NCI-H510A treated with DMSO at 0.1 percent for 48 hours (cell line): ENCODE measurements around the gene SLCO2A1.

Source experiments
- DNase-seq: peaks from one replicate; lab custom pipeline; 2025; lab: John Stamatoyannopoulos, UW

The SLCO2A1 gene

DNA sequence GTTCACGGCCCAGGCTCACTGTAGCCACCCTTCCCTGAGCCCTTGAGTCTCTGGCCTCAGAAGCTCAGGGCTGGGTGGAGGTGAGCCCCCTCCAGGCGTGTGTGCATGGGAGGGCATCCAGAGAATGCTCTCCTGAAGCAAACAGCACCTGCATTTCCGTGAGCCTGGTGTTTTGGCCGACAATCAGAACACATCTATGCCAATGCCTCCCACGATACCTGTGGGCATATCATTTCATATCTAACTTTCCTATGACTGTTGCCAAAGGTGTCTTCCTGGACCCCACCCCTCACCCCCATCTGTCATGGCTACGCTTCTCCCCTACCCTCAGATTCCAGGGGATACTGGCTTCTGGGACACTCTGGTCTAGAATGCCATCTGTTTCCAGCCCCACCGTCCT is 80.7 kb downstream of the SLCO2A1 start:
- DNase-seq: no peak

DNA sequence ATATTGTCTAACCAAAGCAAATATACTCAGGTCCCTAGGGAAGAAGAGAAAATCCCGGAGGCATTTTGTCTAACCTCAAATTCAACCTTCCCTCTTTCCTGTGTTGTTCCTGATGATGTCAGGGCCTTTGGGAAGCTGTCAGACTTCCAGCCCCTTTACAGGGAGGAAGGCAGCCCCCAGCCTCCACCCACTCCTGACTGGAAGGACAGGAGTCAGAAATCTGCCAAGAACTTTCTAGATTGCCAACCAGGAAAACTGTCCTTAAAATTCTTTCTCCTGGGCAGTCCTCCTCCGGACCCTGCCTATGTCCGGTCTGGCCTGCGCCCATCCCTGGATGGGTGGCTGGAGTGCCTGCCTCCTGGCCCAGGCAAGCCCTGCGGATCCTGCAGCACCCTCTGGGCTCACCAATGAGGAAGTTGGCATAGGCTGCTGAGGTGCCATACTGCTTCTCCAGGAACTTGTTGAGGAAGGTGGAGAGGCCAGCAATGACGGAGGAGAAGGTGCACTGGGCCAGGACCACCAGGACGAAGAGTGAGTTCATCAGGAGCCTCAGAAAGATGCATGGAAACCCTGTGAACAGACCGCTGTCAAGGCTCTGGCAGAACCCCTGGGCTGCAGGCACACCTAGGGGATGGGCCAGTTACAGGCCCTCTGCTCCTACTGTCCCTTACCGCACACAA is 81.5 kb downstream of the SLCO2A1 start:
- no peak for DNase-seq

DNA sequence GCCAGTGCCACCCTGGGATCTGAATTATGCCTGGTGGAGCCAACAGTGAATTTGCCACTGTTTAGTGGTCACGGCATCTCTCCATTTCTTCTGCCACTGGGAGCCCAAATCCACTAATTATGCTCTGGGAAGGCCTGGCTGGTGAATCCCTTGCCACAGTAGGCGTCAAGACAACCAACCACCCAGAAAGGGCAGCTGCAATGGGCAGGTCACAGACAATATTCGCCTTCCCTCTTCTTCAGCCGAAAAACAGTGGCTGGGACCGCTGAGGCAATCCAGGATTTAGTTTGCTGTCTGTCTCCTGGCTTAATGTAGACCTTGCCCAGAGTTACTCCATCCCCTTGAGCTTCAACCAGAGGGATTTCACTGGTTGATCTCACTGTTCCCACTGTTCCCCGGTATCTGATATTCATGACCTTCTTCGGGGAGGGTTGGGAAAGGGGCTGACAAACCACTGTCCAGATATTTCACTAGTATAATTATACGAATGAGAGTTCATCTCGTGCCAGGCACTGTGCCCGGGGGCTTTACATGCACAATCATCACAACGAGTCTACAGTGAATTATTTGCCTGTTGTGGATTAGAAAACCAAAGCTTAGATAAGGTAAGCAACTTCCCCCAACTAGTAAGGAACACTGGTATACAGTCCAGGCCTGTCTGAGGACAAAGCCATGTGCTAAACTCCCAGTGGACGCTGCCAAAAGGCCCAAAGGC is 84.2 kb downstream of the SLCO2A1 start:
- no peak for DNase-seq

DNA sequence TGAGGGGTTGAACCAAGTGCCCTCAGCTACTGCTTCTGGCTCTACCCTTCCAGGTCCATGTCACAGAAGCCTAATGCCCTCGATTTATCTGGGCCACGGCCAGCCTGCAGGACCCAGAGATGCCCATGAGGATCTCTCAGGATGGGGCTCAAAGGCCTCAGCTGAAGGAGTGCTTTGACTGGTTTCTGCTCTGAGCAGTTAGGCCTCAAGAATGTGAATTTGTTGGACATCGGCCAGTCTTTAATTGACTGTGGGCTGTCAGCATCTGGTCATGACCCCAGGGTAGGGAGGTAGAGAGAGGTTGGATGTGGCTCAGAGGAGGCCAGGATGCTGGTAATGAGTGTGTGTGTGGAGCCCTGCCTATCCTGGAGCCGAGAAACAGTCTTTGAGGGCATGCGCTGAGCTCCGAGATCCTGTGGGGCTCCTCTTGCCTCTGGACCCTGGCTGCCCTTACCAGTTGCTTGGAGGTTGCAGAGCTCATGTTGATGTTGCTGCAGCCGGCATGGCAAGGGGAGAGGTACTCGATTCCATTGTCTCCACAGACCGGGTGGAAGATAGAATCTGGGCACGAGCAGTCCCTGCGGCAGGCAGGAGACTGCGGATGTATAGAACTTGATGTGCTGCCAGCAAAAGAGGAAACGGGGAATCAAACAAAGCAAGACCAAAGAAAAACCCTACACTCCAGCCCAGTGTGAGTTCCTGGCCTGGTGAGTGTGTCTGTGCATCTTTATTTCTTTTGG is 84.9 kb downstream of the SLCO2A1 start:
- no peak for DNase-seq

DNA sequence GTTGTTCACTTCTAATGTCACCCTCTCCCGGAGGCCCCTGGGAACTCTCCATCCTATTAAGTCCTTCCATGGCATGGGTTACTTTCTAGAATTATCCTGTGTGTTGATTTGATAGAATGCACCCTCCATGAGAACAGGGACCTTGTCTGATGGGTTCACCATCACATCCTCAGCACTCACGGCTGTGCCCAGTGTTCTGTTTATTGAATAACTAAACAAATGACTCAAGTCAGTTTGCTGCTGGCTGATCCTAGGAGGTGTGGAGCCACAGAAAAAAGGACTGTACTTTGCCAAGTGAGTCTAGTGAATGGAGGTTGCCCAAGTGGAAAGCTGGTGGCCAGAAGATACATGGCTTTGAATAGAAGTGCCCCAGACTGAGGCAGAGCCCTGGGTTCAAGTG is 85.5 kb downstream of the SLCO2A1 start:
- DNase-seq: no peak

DNA sequence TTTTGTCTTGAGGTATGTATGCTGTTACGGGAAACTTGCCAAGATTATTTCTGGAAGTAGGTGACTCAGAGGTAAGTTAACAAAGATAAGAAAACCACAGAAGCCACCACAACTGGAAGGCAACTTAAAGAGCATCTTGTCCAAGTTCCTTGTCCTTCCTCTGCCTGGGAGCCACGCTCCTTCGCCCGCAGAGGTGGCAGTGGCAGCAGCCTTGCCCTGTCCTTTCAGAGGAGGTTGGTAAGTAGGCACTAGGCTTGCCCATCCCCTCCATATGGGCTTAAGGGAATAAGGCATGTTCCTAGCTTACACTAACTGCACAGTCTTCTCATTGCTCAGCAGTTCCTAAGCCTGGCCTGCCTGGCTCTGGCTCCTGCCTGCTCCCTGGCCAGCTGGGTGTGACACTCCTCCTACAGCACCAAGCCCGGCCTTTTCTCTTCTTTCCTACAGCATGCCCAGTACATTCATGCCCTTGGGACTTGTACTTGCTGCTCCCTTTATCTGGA is 86.0 kb downstream of the SLCO2A1 start:
- DNase-seq: no peak

DNA sequence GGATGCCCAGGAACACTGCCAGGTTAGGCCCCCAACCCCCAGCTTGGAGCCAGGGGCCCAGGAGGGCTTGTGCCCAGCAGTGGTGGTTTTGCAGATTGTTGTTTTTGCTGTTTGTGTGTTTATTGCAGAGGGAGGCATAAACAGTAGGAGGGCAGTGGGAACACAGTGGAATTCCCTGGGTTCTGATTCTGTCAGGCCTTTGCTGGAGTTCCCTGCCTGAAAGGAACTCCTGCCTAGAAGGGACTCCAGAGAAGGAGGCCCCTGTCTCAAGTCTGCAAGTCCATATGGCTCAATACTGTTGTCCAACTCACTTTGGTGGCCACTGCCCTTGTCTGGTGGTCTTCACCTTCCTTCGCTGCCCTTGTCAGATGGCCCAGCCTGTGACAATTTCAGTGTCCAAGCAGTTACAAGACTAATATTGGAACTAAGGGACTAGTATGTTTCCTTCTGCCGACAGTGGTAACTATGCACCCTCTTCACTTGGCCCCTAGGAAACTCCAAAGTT is 86.6 kb downstream of the SLCO2A1 start:
- DNase-seq: no peak

DNA sequence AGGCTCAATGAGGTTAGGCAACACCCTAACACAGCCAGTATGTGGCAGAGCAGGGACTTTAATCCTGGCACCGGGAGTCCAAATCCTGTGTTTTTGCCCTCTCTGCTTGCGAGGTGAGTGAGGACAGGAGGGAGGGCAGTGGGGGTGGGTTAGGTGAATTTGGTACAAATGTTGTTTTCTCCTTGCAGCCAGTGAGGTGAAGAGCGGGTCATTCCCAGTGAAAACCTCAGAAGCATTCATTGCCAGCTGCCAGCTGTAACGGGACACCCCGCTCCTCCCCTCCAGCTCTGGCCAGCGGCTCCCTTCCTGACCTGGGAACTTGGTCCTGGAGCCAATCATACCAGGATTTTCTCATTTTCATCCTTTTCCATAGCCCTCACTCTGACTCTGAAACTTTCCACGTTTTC is 88.3 kb downstream of the SLCO2A1 start:
- no peak for DNase-seq

DNA sequence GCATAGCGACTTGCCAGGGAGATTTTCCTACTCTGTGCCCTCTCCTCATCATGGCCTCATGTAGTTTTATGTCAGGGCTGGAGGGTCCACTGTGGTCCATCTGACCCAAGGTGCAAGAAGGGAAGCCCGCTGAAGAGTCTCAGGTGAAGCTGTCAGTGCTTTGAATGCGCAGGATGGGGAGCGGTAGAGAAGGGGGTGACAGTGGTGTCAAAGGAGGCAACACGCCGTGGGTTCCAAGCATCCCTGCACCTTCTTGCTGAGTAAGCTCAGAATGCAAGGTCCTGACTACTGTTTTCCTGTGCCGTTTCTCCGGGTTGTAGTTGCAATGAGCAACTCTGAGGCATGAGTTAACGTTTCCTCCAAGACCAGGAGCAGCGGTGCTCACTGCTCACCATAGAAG is 89.2 kb downstream of the SLCO2A1 start:
- DNase-seq: no peak

DNA sequence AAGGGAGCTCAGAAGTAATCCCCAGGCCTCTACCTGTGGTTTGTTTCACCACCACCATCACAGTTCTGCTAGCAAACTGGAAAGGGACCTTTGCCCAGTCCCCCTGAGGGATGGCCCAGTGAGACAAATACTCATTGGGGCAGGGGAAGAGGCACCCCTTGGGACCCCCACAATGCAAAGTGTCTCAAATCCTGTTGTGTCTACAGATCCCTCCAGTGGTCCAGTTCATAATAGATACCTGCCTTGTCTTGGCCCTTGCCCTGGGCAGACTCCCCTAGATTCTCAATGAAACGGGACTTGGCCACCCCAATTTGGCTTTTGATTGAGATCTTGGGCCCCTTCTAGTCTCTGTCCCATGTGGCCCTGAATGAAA is 90.3 kb downstream of the SLCO2A1 start:
- no peak for DNase-seq

DNA sequence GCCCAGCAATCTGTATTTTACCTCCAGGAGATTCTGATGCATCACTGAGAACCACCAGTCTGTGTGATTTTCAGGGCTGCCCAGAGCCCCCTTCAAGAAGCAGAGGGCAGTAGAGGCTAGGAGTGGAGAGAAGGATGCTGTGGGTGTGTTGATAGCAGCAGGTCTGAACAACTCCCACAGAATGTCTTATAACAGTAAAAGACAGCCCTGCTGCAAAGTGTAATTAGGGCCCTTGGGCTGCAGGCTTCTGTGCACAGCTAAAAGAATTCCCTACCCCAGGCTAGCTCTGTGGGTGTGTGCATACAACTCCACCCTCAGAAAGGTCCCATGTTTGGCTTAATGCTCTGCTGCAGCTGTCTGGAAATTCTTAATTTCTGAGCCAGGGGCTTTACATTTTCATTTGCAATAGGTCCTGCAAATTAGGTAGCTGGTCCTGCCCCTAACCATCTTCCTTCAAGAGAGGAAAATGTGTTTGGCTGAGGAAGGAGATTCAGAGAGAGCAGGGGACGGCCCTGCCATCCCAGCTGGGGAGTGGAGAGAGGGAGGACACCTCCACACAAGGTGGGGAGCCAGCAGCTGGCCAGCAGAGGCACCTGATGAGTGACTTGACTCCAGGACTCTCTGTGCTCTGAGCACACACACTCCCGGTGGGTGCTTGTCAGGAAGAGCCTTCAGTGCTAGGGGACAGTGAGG is 90.8 kb downstream of the SLCO2A1 start:
- no peak for DNase-seq

DNA sequence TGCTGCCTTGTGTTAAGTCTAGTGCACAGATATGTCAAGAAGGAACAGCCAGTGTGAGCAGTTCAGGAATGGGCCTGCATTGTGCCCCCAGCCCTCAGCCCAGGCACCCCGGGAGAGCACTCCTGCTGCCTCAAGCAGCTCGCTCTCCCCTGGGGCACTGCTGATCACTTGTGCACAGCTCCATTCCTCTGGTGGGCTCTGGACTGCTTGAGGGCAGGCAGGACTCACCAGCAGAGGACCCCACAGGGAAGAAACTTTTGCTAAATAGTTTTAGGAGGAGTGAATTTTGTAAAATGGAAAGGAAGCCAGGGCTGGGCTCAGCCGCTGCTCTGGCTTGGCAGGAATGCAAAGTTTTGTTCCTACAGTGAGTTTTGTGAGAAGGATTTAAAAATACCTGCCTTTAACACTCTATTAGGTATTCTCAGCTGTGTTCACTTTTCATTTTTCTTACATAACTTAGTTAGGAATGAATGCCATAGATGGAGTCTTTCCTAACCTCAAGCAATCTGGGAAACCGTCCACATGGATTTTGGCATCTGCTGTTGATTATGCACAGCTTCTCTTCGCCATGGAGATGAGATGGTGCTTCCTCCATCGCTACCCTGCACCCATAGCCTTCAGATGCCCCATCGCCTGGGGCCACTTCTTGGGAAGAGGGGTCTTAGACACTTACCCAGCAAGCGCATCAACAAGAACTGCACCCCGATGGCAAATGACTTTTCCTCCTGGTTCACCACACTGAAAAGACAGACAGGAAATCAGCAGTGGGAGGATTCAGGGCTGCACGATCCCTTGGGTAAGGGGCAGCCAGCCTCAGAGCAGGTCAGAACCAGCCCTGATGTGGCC is 91.7 kb downstream of the SLCO2A1 start:
- DNase-seq: no peak

DNA sequence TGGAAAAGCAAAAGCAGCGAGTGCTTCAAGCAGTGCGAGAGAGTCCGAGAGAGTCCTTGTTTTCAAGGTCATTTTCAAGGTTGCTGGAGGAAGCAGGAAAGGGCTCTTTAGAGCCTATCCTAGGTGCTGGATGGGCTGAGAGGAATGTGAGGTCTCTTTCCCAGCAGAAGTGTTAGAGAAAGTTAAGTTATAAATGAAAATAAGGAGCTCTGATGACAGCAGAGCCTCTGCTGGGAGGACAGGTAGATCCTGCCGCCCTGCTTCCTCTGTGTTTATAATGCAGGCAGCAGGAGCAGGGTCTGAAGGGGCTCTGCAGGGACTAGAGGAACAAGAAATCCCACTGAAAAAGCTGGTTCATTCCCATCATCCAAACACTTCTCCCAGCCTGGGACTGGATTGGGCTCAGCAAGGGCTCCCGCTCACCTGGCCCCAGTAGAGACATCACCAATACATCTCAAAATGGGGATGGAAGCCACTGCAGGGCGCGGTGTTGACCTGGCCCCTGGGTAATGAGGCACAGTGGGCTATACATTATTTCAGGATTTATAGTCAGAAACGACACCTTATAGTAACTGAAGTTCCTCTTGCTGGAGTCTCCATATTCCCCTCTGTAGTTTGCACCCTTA is 92.6 kb downstream of the SLCO2A1 start:
- no peak for DNase-seq

DNA sequence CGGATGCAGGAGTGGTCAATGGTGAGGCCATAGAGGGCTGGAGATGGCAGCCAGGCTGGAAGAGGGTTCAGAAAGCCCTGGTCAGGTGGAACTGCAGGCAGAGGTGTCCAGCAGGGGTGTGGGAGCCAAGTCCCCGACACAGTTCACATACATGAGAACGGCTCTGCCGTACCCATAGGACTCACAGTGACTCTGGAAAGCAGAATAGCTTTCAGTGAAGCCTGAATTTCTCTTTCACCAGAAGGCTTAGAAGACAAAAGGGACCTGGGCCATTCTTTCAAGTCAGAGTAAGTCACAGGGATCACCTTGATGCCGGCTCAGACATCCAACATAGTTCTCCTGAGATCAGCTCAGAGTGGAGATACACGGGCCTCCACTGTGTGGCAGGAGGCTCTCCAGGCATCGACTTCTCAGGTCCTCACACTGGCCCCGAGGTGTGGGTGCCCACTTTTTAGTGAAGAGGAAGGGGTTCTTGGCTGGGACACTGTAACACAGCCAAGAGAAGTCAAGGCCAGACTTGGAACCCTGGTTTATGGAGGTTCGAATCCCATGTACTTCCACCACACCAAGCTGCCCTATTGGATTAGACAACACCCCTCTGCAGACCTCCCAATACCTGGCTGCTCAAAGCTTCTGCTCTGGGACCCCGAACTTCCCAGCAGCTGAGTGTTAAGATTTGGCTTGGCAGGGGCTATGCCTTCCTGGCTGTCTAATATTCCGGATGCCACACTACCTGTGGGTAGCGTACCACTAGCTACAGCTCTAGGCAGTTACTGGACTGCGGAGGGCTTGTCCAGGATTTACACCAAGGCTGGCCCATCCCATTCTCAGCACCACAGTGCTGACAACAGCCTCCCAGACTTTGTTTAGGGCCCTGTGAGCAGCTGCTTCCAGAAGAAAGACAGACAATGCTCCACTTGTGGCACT is 93.6 kb downstream of the SLCO2A1 start:
- DNase-seq: no peak

DNA sequence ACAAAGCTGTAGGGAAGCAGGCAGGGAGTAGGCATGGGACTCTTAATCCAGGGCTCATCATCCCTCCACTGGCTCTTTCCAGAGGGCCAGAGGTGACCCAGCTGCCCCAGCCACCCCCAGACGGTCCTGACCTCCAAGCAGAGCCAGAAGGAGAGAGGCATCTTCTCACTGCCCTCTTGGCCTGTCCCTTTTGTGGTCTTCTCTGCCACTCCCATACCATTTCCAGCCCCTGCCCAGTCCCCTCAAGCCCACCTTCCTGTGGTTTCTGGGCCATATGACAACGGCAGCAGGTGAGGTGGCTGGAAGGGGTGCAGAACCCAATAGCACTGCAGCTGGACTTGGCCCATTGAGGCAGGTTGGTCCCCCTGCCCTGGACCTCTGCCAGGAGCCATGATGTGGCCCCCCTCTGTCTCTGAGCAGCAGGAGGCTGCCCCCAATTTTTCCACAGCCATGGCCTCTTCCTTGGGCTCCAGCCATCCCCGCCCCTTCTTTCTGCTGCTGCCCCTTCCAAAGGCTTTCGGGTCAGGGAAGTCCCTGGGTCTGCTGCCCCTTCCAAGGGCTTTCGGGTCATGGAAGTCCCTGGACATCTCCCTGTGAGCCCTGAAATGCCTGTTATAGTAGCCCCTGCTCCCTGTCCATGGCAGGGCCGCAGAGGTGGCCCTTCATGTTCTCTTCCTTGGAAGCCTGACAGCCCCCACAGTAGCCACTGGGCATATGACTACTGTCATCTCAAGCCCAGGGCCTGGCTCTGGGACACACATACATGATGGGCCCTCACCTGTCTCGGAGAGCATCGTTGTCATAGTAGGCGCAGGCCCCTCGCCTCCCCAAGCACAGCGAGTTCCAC is 94.5 kb downstream of the SLCO2A1 start:
- no peak for DNase-seq

DNA sequence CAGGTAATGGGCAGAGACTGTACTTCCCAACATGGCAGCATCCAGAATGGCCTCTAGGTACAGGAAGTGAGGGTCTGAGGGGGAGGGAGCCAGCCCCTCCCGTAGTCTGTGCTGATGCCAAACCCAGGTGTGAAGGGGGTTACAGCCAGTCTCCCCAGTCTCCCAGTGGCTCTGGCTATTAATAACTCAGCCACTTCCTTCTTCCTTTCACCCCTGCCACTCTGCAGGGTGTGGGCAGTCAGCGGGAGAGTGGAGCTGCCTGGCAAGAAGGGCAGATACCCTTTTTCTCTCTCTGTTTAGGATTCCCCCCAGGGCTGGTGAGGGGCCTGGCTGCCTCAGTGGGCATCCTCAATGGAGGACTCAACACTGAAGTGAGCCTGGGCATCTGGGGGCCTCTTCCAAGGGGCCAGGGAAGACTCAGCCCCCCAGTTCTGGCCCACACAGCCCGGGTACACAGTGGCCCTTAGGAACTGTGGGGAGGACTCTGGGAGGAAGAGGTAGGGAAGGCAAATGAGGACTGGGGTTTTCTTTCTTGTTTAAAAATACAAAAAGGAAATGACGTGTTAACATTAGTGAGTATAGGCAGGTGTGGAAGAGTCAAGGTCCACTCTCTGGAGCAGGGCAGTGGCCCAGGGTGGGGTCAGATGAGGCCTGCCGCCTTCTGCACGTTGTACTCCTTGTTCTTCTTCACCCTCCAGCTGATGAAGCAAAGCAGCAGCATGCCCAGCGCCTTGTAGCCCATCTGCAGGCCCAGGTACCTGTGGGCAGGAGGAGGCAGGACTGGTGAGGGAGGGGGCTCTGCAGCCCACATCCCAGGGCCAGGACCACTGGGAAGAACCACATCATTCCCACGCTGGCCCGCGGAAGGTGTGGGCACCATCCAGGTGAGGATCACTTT is 95.4 kb downstream of the SLCO2A1 start:
- DNase-seq: no peak

DNA sequence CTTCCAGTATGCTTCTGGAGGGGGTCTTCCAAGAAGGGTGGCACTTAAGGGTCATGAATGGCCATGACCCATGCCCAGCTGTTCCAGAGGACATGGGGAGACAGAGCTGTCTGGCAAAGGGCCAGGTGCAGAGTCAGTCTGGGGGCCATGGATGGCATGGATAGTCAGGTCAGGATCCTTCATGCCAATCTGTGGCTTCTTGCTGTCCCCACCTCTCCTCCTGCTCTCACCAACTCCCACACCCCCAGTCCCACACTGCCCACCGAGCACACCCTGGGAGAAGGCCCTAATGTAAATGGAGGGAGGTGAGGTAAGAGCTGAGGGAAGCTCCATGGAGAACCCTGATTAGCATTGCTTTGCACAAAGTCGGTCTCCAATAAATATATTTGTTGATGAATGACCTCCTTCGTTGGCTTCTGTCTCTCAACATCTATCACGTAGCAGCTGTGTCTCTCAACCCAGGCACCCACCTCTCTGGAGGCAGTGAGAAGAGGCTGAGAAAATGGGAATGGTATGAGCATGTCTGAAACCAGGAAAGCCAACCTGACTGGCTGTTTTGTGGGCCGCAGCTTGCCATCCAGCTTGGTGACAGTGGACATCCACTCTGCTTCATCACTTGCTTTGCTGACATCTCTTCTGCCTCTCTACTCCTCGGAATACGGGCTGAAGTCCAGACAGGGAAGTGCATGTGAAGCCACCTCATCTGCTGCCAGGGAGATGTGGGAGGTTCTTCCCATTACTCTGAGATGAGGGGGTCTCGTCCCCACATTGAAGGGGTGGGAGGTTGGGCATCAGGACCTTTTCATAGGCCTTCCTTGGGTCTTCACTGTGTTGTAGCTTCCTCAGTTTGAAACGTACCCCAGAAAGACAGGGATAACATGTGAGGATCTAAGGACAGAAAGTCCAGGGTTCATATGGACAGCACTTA is 96.4 kb downstream of the SLCO2A1 start:
- no peak for DNase-seq
